Loucy (cell line): ENCODE results near the gene TBC1D22A.
A peak's percentile ranks its signal among the peaks of the same experiment; 100 is the strongest.

ENCODE experiments used
- EZH2phosphoT487 ChIP-seq: fragments of 200-600 bp; IDR thresholded peaks from 2 replicates; pipeline ENCODE4 v1.6.1; 2018; ENCODE audit warnings: antibody characterized with exemption, mild to moderate bottlenecking, moderate library complexity, borderline replicate concordance
- TF ChIP-seq, protein P1 (sequence below): fragments of 200-600 bp; sonication (generic); conservative IDR thresholded peaks from 2 replicates; pipeline ENCODE4 v1.5.1; 2014; ENCODE audit warnings: mild to moderate bottlenecking, antibody characterized with exemption, low read length

DNA sequence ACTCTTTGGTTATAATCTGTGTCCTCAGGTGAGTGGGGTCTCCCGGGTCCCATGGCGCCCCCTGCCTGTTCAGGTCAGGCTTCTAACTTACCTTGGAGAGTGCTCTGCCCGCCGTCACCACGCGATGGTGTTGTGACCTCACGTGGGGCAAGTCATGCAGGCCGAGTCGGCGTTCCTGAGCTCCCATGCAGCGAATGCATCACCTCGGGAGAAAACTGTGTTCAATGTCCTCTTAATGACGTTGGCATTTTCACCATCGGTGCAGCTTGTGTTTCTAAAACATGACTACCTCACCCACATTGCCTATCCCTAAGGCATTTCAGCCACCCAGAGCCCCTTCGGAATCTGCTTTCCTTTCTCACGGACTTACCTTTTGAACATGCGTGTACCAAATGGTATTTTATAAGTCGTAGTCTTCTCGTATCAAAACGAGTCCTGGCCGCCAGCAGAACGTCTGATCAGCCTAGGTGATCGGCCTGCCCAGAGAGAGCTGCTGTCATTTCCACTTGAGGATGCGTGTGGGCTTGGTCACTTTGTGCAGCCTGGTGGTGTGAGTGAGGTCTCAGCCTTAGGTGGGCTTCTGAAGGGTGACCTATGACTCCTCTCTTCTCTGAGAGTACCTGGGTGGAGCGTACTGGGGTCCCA is 64.8 kb downstream of the TBC1D22A start:
- TF ChIP-seq, protein P1, sequence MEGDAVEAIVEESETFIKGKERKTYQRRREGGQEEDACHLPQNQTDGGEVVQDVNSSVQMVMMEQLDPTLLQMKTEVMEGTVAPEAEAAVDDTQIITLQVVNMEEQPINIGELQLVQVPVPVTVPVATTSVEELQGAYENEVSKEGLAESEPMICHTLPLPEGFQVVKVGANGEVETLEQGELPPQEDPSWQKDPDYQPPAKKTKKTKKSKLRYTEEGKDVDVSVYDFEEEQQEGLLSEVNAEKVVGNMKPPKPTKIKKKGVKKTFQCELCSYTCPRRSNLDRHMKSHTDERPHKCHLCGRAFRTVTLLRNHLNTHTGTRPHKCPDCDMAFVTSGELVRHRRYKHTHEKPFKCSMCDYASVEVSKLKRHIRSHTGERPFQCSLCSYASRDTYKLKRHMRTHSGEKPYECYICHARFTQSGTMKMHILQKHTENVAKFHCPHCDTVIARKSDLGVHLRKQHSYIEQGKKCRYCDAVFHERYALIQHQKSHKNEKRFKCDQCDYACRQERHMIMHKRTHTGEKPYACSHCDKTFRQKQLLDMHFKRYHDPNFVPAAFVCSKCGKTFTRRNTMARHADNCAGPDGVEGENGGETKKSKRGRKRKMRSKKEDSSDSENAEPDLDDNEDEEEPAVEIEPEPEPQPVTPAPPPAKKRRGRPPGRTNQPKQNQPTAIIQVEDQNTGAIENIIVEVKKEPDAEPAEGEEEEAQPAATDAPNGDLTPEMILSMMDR: peak; percentile 52
- TF ChIP-seq EZH2phosphoT487: no peak
